ENCODE data around the gene PDE4D.

- TF ChIP-seq CTCF (IDR thresholded peaks at IDR 0.05), result no peak
- TF ChIP-seq POLR2A (IDR thresholded peaks at IDR 0.05), result no peak
Measured at GRCh38 chr5:59683311-59683710, 210.2 kb downstream of the PDE4D start.

Measured in heart left ventricle (tissue), 13 donors.